Activated naive CD8-positive, alpha-beta T cell treated with anti-CD3 and anti-CD28 coated beads, Interleukin-2, amount 10 ng/mL, durations not matched to agents 7 days and 5 days (primary cell): ENCODE measurements around the gene CASK. TPM values are rescaled to one million over a fixed set of nuclear protein-coding genes. Genes with fewer than 3 reads are reported as not detected.

Experiments used
- ATAC-seq: fragments of 150-1000 bp; cut with Tn5 transposase; one replicate; pipeline ENCODE4 v1.10.0; 2021; ENCODE audit warnings: low read depth, moderate library complexity
- POLR2A ChIA-PET: fragments of 350-600 bp; sonication (Branson Sonifier 250); formaldehyde crosslinking; loops from one replicate; lab custom pipeline; 2021; ENCODE audit warnings: antibody characterized with exemption; lab: Charles Lee
- DNase-seq: peaks from one replicate; pipeline ENCODE4 v3.0.0; 2021
- H3K27ac Mint-ChIP-seq: one replicate; pipeline ENCODE4 v1.8.0; 2022; ENCODE audit warnings: mild to moderate bottlenecking, mixed read lengths
- H3K27me3 Mint-ChIP-seq: one replicate; pipeline ENCODE4 v1.8.0; 2022; ENCODE audit warnings: mild to moderate bottlenecking, moderate library complexity, mixed read lengths
- H3K36me3 Mint-ChIP-seq: one replicate; pipeline ENCODE4 v1.8.0; 2021; ENCODE audit warnings: mild to moderate bottlenecking, mixed read lengths
- H3K4me1 Mint-ChIP-seq: one replicate; pipeline ENCODE4 v1.8.0; 2021; ENCODE audit warnings: mixed read lengths
- H3K4me3 Mint-ChIP-seq: one replicate; pipeline ENCODE4 v1.8.0; 2022; ENCODE audit warnings: mild to moderate bottlenecking, moderate library complexity, mixed read lengths
- H3K9me3 Mint-ChIP-seq: one replicate; pipeline ENCODE4 v1.8.0; 2021; ENCODE audit warnings: mixed read lengths
- total RNA-seq, 2 experiments: library from RNA; stranded (reverse); gene quantifications; one replicate each; pipeline ENCODE4 v1.2.3, GENCODE V29; 2021

The CASK gene
- total RNA-seq, 2 experiments from 2014 or later: 52.1 to 53.8 TPM

GRCh38 chrX:41711021-41711667, 212.2 kb downstream of the CASK start:
- ATAC-seq (no peak), DNase-seq (no peak)
- POLR2A ChIA-PET: interaction anchor here (0.5 to 0.9 kb wide), 2 partner anchors 9 to 38 kb away, joined by 3 read pairs; no protein-coding TSS in a partner anchor
- H3K9me3 Mint-ChIP-seq: no peaks in the 10 kb centered on the region
- no peak overlapping the region for H3K27ac Mint-ChIP-seq
- no peaks in the 10 kb centered on the region for H3K27me3 Mint-ChIP-seq
- peaks cover 20% of the 10 kb centered on the region for H3K4me1 Mint-ChIP-seq
- H3K4me3 Mint-ChIP-seq: no peak overlapping the region
- H3K36me3 Mint-ChIP-seq: peaks cover 21% of the 10 kb centered on the region

- ATAC-seq (no peak), DNase-seq (no peak)
- H3K9me3 Mint-ChIP-seq: no peaks in the 10 kb centered on the region
- H3K4me3 Mint-ChIP-seq: no peak overlapping the region
- peaks cover 8% of the 10 kb centered on the region for H3K36me3 Mint-ChIP-seq
- POLR2A ChIA-PET: no interaction called here
- no peak overlapping the region for H3K27ac Mint-ChIP-seq
- H3K4me1 Mint-ChIP-seq: peaks cover 33% of the 10 kb centered on the region
- no peaks in the 10 kb centered on the region for H3K27me3 Mint-ChIP-seq
These were observed 214.9 kb downstream of the CASK start for GRCh38 chrX:41708486-41708885.

DNA sequence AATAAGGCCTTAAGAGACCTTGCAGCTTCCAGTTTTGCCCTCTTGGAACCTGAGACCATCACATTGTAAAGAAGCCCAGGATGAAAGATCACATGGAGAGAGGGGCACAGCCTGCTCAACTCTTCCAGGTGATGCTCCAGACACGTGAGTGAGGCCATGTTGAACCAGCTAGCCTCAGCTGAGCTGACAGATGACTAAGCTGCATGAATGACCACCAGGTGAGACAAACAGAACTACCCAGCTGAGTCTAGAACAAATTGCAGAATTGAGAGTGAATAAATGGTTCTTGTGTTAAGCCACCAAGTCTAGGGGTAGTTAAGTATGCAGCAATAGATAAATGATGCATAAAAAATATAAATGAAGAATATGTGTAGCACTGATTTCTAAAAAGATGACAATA, 216.1 kb downstream of the CASK start:
- POLR2A ChIA-PET: no interaction called here
- H3K4me3 Mint-ChIP-seq: no peak overlapping the region
- H3K4me1 Mint-ChIP-seq: peaks cover 31% of the 10 kb centered on the region

DNA sequence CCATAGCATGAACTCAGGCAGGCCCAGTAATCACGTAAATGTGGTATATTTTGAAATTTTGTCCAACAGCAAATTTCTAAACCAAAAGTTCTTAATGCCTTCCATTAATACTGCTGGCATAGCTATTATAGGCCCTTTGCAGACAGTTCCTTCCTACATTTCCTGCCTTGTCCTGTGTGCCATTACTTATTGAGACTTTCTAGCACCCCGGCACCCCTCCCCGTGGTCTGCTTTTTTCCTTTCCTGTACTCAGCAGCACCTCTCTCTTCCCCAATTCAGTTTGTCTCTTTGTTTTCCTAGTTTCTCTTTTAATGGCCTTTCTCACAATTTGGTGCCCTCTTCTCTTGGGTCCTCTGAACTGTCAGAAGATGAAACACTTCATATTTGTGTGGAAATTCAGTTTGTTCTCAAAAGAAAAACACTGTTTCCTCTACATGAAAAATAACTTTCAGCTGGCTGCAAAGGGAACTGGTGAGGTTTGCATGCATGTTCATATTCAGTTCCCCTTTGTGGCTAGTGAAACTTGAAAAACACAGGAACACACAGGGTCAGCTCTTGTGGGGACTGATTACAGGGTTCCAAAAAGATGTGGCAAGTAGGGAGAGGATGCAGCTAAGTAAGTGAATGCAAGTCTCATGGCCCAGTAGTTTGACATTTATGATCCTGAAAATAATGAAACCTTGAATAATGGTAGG, 217.5 kb downstream of the CASK start:
- Mint-ChIP-seq H3K27ac (peak overlapping the region; percentile 84), H3K36me3 (peaks cover 7% of the 10 kb centered on the region), H3K4me1 (peaks cover 28% of the 10 kb centered on the region), H3K27me3 (no peaks in the 10 kb centered on the region), H3K4me3 (peak overlapping the region; percentile 34), H3K9me3 (no peaks in the 10 kb centered on the region)
- ATAC-seq (peak; percentile 54), DNase-seq (no peak)
- POLR2A ChIA-PET: interaction anchor here (1.1 to 1.3 kb wide), 3 partner anchors 11 to 19 kb away, joined by 3 to 5 read pairs (median 3); no protein-coding TSS in a partner anchor

More for the DNA sequence above, 216.1 kb downstream of the CASK start:
- no peak for ATAC-seq
- H3K9me3 Mint-ChIP-seq: no peaks in the 10 kb centered on the region
- DNase-seq: no peak
- H3K36me3 Mint-ChIP-seq: peaks cover 7% of the 10 kb centered on the region
- H3K27ac Mint-ChIP-seq: peak overlapping the region; percentile 72
- no peaks in the 10 kb centered on the region for H3K27me3 Mint-ChIP-seq

GRCh38 chrX:41705042-41705441, 218.3 kb downstream of the CASK start:
- Mint-ChIP-seq H3K9me3 (no peaks in the 10 kb centered on the region), H3K27ac (peak overlapping the region; percentile 79), H3K4me1 (peaks cover 27% of the 10 kb centered on the region), H3K27me3 (no peaks in the 10 kb centered on the region), H3K4me3 (peak overlapping the region; percentile 50), H3K36me3 (peaks cover 7% of the 10 kb centered on the region)
- POLR2A ChIA-PET: interaction anchor here (1.3 kb wide), 1 partner anchor 20 kb away, joined by 3 read pairs; no protein-coding TSS in a partner anchor
- DNase-seq (no peak), ATAC-seq (no peak)

DNA sequence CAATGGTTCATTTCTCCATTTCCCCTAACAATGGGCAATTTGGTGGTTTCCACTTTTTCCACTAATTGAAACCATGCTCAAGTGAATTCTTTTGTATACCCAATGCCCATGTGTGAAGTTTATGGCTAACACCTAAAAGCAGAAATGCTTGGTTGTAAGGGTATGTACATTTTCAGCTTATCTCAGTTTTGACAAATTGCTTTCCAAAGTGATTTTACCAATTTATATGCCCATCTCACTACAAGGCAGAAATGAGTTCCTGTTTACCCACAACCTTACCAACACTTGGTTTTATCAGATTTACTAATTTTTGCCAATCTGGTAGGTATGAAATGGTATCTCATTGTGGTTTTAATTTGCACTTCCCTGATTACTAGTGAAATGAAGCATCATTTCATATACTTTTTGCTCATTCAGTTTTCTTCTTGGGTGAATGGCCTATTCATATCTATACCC, 219.8 kb downstream of the CASK start:
- H3K27ac Mint-ChIP-seq: no peak overlapping the region
- no peak for ATAC-seq
- no peaks in the 10 kb centered on the region for H3K9me3 Mint-ChIP-seq
- H3K27me3 Mint-ChIP-seq: no peaks in the 10 kb centered on the region
- H3K4me1 Mint-ChIP-seq: peaks cover 22% of the 10 kb centered on the region
- no peak overlapping the region for H3K4me3 Mint-ChIP-seq
- peaks cover 7% of the 10 kb centered on the region for H3K36me3 Mint-ChIP-seq
- DNase-seq: no peak
- POLR2A ChIA-PET: no interaction called here

- ATAC-seq (no peak), DNase-seq (no peak)
- Mint-ChIP-seq H3K4me3 (no peak overlapping the region), H3K9me3 (peaks cover 2% of the 10 kb centered on the region), H3K4me1 (peaks cover 31% of the 10 kb centered on the region), H3K27me3 (no peaks in the 10 kb centered on the region), H3K36me3 (peaks cover 27% of the 10 kb centered on the region), H3K27ac (no peak overlapping the region)
- POLR2A ChIA-PET: interaction anchor here (0.6 to 1.9 kb wide), 2 partner anchors 25 to 211 kb away, joined by 4 read pairs; no protein-coding TSS in a partner anchor
These were observed 227.9 kb downstream of the CASK start for GRCh38 chrX:41695426-41695825.

GRCh38 chrX:41693024-41693423, 230.3 kb downstream of the CASK start:
- peaks cover 36% of the 10 kb centered on the region for H3K4me1 Mint-ChIP-seq
- peaks cover 23% of the 10 kb centered on the region for H3K36me3 Mint-ChIP-seq
- POLR2A ChIA-PET: no interaction called here
- peaks cover 2% of the 10 kb centered on the region for H3K9me3 Mint-ChIP-seq
- ATAC-seq (peak; percentile 52), DNase-seq (no peak)
- peak overlapping the region; percentile 85 for H3K27ac Mint-ChIP-seq
- no peaks in the 10 kb centered on the region for H3K27me3 Mint-ChIP-seq
- H3K4me3 Mint-ChIP-seq: peak overlapping the region; percentile 61

- no peak for DNase-seq
These were observed 231.1 kb downstream of the CASK start for GRCh38 chrX:41692162-41692749.

DNA sequence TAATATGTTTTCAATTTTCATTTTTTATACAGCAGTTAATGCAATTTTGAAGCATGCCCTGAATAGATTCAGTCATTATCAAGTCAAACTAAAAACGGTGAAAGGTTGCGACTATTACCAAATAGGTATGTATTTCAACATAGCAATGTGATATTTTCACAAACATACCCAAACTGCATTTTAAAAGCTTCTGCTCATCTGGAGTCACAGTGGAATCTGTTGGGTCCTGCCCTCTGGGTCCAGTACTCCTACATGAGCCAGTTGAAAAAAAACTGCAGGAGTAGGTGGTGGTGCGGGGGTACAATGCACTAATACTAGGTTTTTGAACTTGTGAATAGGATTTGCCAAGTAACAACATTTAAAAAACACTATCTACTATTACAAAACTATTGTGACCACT, 233.6 kb downstream of the CASK start:
- ATAC-seq (no peak), DNase-seq (no peak)
- no peak overlapping the region for H3K27ac Mint-ChIP-seq
- POLR2A ChIA-PET: no interaction called here
- H3K36me3 Mint-ChIP-seq: peaks cover 13% of the 10 kb centered on the region
- H3K4me1 Mint-ChIP-seq: peaks cover 39% of the 10 kb centered on the region
- no peaks in the 10 kb centered on the region for H3K9me3 Mint-ChIP-seq
- no peaks in the 10 kb centered on the region for H3K27me3 Mint-ChIP-seq
- peak overlapping the region; percentile 40 for H3K4me3 Mint-ChIP-seq

More at GRCh38 chrX:41692162-41692749, 231.1 kb downstream of the CASK start:
- H3K36me3 Mint-ChIP-seq: peaks cover 23% of the 10 kb centered on the region
- no peak for ATAC-seq
- H3K27ac Mint-ChIP-seq: peak overlapping the region; percentile 60
- H3K4me1 Mint-ChIP-seq: peaks cover 39% of the 10 kb centered on the region
- peaks cover 2% of the 10 kb centered on the region for H3K9me3 Mint-ChIP-seq
- no peaks in the 10 kb centered on the region for H3K27me3 Mint-ChIP-seq
- POLR2A ChIA-PET: interaction anchor here (0.6 kb wide), 1 partner anchor 415 kb away, joined by 4 read pairs; no protein-coding TSS in a partner anchor
- peak overlapping the region; percentile 61 for H3K4me3 Mint-ChIP-seq

DNA sequence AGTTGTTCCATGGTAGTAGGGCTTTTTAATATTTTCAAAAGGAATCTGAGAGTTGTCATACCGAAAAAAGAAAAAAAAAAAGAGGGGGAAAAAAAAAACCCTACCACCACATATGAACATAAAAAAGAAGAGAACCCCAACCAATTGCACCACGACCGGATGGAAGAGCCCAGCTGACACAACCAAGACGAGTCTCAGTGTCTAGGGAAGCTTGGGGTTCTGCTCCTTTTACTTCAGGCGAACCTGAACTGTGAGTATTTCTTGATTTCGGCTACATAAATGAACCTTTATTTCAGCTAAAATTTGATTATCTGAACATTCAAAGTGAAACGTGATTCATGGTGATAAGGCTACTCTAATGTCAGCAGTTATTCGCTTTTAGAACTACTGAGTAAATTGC, 234.5 kb downstream of the CASK start, which contains the start of gene GPR34:
Gene GPR34 (plus strand): TSS at position 139 of the 400 bp plus-strand sequence. CDS start 6,661 bp downstream, outside the sequence.
- Mint-ChIP-seq H3K4me1 (peaks cover 34% of the 10 kb centered on the region), H3K4me3 (peak within 1 kb of the TSS; percentile 70), H3K9me3 (no peaks in the 10 kb centered on the region), H3K27ac (peak within 1 kb of the TSS; percentile 69), H3K27me3 (no peaks in the 10 kb centered on the region), H3K36me3 (peaks cover 9% of the 10 kb centered on the region)
- no peak for DNase-seq
- ATAC-seq: peak; percentile 77
- POLR2A ChIA-PET: interaction anchor here (0.7 kb wide), 1 partner anchor 59 kb away, joined by 4 read pairs; no protein-coding TSS in a partner anchor

GRCh38 chrX:41688156-41688555, 235.2 kb downstream of the CASK start:
- ATAC-seq: no peak
- peaks cover 29% of the 10 kb centered on the region for H3K4me1 Mint-ChIP-seq
- H3K9me3 Mint-ChIP-seq: no peaks in the 10 kb centered on the region
- H3K27ac Mint-ChIP-seq: no peak overlapping the region
- peaks cover 6% of the 10 kb centered on the region for H3K36me3 Mint-ChIP-seq
- H3K4me3 Mint-ChIP-seq: peak overlapping the region; percentile 70
- POLR2A ChIA-PET: interaction anchor here (0.7 kb wide), 1 partner anchor 60 kb away, joined by 4 read pairs; no protein-coding TSS in a partner anchor
- DNase-seq: no peak
- no peaks in the 10 kb centered on the region for H3K27me3 Mint-ChIP-seq

- Mint-ChIP-seq H3K27me3 (no peaks in the 10 kb centered on the region), H3K4me3 (no peak overlapping the region), H3K27ac (peak overlapping the region; percentile 25), H3K4me1 (peaks cover 22% of the 10 kb centered on the region), H3K36me3 (peaks cover 2% of the 10 kb centered on the region), H3K9me3 (no peaks in the 10 kb centered on the region)
- ATAC-seq (no peak), DNase-seq (no peak)
- POLR2A ChIA-PET: no interaction called here
These were observed 236.6 kb downstream of the CASK start for GRCh38 chrX:41686788-41687187.
